HG03558 (cell line): ENCODE measurements around the gene WASL.

Source experiments
- ATAC-seq: cut with Tn5 transposase; IDR thresholded peaks from one replicate; pipeline ENCODE4 v1.9.1; 2021; ENCODE audit warnings: moderate number of reproducible peaks; ENCODE audit not compliant: unreplicated experiment; ENCODE audit errors: extremely low read depth

Gene WASL

GRCh38 chr7:123709525-123709924 is 39.3 kb downstream of the WASL start:
- ATAC-seq, result no peak

- no peak for ATAC-seq
Measured at GRCh38 chr7:123705211-123705901, 43.4 kb downstream of the WASL start.

GRCh38 chr7:123695944-123696677 is 52.7 kb downstream of the WASL start:
- ATAC-seq, result no peak

- no peak for ATAC-seq
Measured at GRCh38 chr7:123692471-123692877, 56.3 kb downstream of the WASL start.

- no peak for ATAC-seq
Measured at GRCh38 chr7:123690550-123690949, 58.3 kb downstream of the WASL start.

- no peak for ATAC-seq
Measured at GRCh38 chr7:123689250-123689649, 59.6 kb downstream of the WASL start.

GRCh38 chr7:123687727-123688126 is 61.1 kb downstream of the WASL start:
- ATAC-seq, result no peak

- ATAC-seq, result no peak
Measured at GRCh38 chr7:123687161-123687560, 61.6 kb downstream of the WASL start.

- ATAC-seq, result no peak
Measured at GRCh38 chr7:123682690-123683089, 66.1 kb downstream of the WASL start.

GRCh38 chr7:123681561-123681960 is 67.2 kb downstream of the WASL start:
- ATAC-seq, result no peak

- no peak for ATAC-seq
Measured at GRCh38 chr7:123680580-123680979, 68.2 kb downstream of the WASL start.

- ATAC-seq, result no peak
Measured at GRCh38 chr7:123679614-123680013, 69.2 kb downstream of the WASL start.

GRCh38 chr7:123677061-123677715 is 71.6 kb downstream of the WASL start:
- ATAC-seq, result no peak

- ATAC-seq, result no peak
Measured at GRCh38 chr7:123675181-123675473, 73.7 kb downstream of the WASL start.

GRCh38 chr7:123674399-123675180 is 74.2 kb downstream of the WASL start:
- ATAC-seq, result no peak

GRCh38 chr7:123673752-123674398 is 74.9 kb downstream of the WASL start:
- no peak for ATAC-seq

- no peak for ATAC-seq
Measured at GRCh38 chr7:123673137-123673732, 75.6 kb downstream of the WASL start.

- no peak for ATAC-seq
Measured at GRCh38 chr7:123669485-123669884, 79.3 kb downstream of the WASL start.

GRCh38 chr7:123666492-123666891 is 82.3 kb downstream of the WASL start:
- no peak for ATAC-seq

GRCh38 chr7:123665896-123666295 is 82.9 kb downstream of the WASL start:
- no peak for ATAC-seq
